GM18507 (cell line): Measurements from ENCODE around the gene CNNM4.
A peak's percentile ranks its signal among the peaks of the same experiment; 100 is the strongest.

ENCODE experiments used
- DNase-seq: peaks from one replicate; pipeline ENCODE4 v3.0.0; 2011; ENCODE audit warnings: low read depth; ENCODE audit not compliant: insufficient read length; ENCODE audit errors: extremely low spot score
- FAIRE-seq: peaks from 2 replicates; lab custom pipeline; 2011; peaks lifted over from hg19 to GRCh38; lab: Jason Lieb, UNC

The CNNM4 gene

DNA sequence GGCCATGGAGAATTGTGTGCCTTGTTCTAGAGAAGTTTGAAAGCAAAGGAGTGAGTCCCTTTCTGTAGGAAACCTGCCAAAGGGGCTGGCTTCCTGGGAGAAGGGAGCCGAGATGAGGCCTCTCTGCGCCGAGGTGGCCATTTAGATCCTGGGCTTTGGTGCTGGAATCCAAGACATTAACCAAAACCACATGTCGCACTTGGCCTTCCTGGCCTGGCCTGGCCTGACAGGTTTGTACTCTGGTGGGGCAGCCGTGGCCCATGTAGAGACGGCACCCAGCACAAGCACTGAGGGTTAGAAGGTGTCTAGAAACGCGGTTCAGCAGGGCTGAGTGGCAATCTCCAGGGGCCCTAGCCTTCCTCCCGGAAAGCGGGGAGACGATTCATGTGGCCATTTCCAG, 62.5 kb downstream of the CNNM4 start:
- DNase-seq, result no peak
- no peak for FAIRE-seq

GRCh38 chr2:96824079-96824870, 63.6 kb downstream of the CNNM4 start:
- DNase-seq, result no peak
- FAIRE-seq, result no peak

DNA sequence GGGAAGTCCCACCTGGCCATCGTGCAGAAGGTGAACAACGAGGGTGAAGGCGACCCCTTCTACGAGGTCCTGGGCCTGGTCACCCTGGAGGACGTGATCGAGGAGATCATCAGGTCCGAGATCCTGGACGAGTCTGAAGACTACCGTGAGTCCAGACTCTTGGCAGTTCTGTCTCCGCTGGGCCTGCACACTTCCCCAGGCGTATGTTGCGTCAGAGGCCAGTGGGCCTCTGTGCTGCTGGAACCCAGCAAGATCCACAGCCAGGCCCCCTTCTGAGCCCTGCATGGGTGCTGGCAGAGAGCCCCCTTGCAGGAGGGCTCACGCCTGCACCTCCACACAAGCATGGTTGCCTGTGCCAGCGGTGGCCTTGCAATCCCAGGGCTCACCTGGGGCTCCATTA, 64.4 kb downstream of the CNNM4 start:
- DNase-seq (no peak), FAIRE-seq (no peak)

DNA sequence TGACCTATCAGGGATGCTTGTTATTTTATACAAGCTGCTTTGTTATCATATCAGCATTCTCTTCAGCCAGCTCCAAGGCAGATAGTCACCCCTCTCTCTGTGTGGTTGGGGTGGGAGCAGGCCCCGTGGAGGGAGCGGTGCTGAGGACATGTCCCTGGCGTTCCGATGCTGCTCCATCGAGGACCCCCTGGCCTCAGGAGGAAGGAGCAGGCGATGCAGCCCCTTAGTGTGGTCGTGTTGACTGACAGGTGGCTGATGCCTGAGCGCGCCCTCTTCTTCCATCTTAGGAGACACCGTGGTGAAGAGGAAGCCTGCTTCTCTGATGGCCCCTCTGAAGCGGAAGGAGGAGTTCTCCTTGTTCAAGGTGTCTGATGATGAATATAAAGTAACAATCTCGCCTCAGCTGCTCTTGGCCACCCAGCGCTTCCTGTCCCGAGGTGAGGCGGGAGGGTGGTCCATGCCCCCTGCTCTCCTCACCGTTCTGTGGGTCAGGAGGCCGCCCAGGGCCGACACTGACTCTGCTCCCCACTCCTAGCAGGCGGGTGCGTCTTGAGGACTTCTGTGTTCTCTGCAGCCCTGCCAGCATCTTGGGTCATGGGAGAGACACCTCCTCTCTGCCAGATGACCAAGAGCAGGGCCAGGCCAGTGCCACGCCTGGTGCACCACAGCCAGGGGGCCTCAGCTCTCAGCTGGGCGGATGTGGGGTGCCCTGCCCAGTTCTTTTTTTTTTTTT, 66.0 kb downstream of the CNNM4 start:
- DNase-seq (no peak), FAIRE-seq (no peak)

DNA sequence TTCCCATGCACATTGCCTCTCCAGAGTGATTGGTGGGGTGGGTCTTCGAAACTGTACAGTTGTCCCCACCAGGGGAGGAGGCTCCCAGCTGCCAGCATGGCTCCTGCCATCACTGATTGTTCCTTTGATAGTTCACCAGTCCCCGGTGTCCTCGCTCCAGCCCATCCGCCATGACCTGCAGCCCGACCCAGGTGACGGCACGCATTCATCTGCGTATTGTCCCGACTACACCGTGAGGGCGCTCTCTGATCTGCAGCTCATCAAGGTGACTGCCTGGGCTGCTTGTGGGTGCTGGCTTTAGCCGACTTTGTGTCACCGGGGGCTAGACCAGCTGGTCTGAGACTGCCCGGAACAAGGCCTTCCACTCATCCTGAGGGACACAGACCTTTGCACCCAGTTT, 67.7 kb downstream of the CNNM4 start:
- DNase-seq (no peak), FAIRE-seq (no peak)

DNA sequence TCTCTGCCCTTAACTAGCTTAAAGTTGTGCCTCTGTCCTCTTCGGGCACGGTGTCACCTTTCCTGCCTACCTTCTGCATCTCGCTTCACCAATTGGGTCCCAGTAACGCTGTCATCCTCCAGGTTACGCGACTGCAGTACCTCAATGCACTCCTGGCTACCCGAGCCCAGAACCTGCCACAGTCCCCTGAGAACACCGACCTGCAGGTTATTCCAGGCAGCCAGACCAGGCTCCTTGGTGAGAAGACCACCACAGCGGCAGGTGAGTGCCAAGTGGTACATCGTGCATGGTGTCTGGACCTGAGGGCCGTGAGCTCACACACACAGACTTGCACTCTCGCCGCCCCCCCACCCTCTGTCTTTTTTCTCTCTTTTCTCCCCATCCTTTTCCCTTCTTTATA, 68.2 kb downstream of the CNNM4 start:
- DNase-seq, result no peak
- no peak for FAIRE-seq

GRCh38 chr2:96830044-96830562, 69.4 kb downstream of the CNNM4 start:
- no peak for FAIRE-seq
- no peak for DNase-seq

DNA sequence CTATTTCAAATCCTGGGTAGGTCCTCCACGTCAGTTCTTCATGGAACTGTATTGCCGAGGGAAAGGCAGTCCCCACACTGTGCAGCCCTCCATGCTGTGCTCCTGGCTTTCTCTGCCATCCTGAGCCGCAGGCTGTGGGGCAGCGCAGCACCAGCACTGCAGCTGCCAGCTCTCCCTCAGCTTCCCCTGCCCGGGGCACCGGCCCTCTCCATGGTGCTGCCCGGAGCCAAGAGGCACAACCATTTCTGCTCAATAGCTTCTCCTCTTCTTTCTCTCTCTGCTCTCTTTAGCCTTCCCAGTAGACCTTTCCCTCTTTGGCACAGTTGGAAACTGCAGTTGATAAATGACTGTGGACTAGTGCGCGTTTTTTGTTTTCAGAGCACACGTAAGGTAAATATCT, 71.0 kb downstream of the CNNM4 start:
- FAIRE-seq (no peak), DNase-seq (no peak)

- DNase-seq, result no peak
- FAIRE-seq, result no peak
These were observed 71.7 kb downstream of the CNNM4 start for GRCh38 chr2:96832408-96832753.

GRCh38 chr2:96832754-96833507, 72.2 kb downstream of the CNNM4 start:
- FAIRE-seq (no peak), DNase-seq (no peak)

- FAIRE-seq (no peak), DNase-seq (no peak)
These were observed 75.1 kb downstream of the CNNM4 start for GRCh38 chr2:96835830-96836229.

- no peak for DNase-seq
- no peak for FAIRE-seq
These were observed 76.9 kb downstream of the CNNM4 start for GRCh38 chr2:96837575-96837974.

DNA sequence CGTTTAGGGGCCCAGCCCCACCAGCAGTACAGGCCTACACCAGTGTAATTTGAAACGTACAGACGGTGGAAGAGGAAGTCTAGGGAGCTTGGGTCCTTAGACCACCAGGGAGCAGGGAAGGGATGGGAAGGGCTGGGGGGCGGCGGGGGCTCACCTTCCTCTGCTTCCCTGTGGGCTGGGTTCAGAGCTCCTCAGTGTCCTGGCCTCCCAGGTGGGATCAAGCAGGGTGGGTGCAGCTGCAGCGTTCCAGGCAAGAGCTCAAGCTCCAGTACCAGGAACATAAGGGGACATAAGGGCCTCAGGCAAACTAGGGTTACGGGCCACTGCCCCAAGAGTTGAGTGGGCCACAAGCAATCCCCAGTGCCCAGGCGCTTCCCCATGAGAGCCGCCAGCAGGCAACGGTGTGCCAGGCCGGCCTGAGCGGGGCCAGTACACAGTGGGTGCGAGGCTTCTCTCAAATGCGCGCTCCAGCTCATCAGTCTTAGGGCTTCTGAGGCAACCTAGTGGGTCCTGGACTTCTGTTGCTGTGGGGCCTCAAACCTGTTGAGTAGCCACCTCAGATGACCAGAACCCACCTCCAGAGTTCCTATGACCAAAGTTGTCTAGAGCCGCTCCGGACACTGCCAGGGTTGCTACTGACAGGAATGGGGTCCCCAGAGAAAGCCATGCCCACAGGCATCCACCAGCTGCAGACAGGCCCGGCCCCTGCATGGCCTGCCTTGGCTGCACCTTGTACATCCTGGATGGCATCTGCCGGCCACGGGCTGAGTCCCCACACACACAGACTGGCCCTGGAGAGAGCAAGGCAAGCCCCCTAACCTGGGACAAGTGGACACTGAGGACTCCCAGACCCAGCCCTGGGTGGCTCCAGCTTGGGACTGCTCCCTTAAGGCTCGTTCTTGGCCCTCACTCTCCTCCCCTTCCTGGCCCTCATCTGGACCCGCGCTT, 77.9 kb downstream of the CNNM4 start:
- FAIRE-seq (no peak), DNase-seq (no peak)

- DNase-seq (peak; percentile 25), FAIRE-seq (peak; percentile 66)
These were observed 78.7 kb downstream of the CNNM4 start for GRCh38 chr2:96839293-96839874.

DNA sequence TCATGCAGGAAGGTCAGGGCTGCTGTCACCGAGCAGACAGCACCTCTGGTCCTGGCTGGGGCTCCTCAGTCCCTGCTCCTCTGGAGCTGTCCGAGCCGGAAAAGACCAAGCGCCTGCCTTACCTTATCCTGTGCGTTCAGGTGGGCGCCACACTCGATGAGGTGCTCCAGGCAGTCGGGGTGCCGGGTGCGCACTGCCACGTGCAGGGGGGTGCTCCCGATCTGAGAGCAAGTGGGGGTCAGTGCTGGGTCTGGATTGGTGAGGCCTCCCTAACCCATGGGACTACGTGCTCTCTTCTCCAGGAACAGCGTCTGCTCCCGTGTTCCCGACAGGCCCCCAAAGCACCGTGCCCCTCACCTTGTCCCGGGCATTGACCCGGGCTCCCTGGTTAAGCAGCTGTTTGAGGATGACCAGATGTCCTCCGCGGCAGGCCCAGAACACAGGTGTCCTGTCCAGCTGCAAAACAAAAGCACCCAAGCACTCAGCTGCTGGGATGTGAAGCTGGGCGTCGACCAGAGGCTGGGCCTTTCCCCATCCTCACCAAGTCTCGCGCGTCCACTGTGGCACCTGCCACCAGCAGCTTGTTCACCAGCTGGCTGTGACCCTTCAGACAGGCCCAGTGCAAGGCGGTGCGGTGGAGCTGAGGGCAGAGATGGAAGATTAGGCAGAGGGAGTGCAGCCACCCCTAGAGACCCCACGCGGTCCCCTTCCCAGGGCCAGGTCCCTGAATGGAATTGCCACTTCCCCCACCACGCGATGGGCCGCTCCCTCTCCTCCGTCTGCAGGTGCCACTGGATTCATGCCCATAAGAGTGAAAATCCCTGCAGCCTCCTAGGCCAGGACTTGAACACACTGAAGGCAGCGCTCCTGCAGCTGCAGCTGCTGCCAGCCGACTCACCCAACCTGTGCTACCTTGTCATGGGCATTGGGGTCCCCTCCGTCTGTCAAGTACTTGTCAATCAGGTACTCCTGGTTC, 79.5 kb downstream of the CNNM4 start:
- FAIRE-seq (no peak), DNase-seq (no peak)

DNA sequence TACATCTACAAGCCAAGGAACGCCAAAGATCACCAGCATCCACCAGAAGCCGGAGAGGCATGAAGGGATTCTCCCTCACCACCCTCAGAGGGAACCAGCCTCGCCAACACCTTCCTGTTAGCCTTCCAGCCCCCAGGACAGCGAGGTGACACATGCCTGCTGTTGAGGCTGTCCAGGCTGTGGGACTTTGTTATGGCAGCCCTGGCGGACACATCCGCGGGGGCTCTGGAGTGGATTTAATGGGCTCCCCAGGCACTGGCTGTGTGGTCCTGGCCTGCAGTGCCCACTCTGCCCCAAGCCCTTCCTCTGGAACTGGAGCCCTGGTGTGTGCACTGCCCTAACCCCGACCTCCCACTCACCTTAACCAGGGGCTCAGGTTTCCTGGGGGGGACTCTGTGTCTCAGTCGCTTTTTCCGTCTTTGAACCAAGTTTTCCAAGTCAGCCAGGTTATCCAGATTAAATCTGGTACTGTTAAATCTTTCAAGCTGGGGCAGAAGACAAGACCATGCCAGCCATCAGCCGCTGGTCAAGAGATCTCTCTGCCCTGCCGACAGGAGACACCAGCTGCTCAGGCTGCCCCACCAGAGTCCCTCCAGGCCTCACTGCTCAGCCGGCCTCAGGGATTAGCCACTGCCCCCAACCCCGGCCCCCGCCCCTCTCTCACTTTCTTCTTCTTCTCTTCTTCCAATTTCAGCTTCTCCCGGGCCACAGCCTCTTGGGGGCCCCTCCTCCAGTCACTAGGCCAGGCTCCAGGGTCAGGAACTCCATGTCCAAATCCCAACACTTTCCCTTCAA, 81.2 kb downstream of the CNNM4 start:
- FAIRE-seq, result no peak
- no peak for DNase-seq

DNA sequence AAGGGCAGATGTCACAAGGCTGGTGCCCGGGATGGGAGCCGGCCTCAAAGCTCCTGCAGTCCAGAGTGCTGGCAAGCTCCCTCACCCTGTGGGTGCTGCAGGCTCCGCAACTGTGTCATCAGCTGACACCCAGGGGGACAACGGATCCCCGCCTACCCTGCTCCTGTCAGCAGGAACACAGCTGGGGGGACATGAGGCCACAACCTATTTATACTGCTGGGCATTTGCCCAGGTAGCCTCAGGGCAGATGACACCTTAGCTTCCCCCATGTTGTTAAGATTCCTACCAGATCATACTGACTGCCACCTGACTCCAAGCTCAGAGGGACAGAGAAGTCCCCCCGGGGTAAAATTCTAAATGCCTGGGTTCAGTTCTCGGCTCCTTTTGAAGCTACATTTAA, 81.9 kb downstream of the CNNM4 start:
- DNase-seq (no peak), FAIRE-seq (no peak)
